Measurements from ENCODE around the gene GLIS1. TPM values are rescaled to one million over a fixed set of nuclear protein-coding genes. Genes with fewer than 3 reads are reported as not detected.
A peak's percentile ranks its signal among the peaks of the same experiment; 100 is the strongest.

GLIS1 gene
- total and polyA plus RNA-seq, 2 experiments from 2014 or later, result 0.77 to 0.95 TPM

DNA sequence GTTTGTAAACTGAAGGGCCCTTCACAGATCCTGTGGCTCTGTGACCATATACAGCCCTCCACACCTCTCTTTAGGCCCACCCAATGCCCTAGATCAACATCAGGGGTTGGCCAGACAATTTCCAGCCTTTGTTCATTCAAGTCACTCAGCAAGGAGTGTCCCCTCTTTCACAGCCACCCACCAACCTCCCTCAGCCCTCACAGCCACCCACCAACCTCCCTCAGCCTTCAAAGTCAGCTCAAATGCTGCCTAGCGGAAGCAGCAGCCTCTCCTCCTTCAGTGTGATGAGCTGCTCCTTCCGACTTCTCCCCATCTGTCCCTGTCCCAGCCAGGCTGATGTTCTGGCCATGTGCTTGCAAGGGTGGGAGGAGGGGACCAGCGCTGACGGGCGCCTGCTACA is 208.4 kb downstream of the GLIS1 start:
- H3K27me3 ChIP-seq, result peaks cover 33% of the 10 kb centered on the region
- H3K4me1 ChIP-seq (ENCODE audit: low read depth), result no peaks in the 10 kb centered on the region
- no peak overlapping the region for H3K4me3 ChIP-seq
- no peaks in the 10 kb centered on the region for H3K9me3 ChIP-seq (ENCODE audit: low read depth)
- H3K27ac ChIP-seq, result no peak overlapping the region
- DNase-seq (ENCODE audit: low read depth in 1 of 2, low spot score in 1 of 2), result no peak
- no peaks in the 10 kb centered on the region for H3K36me3 ChIP-seq
- TF ChIP-seq CTCF (IDR thresholded peaks at IDR 0.05; ENCODE audit: low read depth, low read length), result no peak

- H3K4me3 ChIP-seq, result no peak overlapping the region
These were observed 209.4 kb downstream of the GLIS1 start for GRCh38 chr1:53529555-53529954.

DNA sequence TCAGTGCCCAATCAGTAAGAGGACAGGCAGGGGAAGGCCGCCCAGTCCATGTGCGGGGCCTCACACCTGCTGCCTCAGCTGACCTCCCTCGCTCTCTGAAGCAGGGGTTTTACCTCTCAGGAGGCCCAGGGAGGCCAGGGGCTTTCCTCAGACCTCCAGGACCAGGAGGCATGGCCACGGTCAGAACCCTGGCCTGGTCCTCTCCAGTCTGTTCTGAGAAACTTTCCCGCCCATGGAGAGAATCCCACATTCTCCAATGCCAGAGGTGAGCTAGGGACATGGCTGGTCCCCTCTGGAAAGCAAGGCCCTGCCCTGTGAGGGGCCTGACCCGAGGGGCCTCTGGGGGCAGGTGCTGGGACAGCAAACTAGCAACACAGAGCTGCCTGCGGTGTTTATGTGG is 211.6 kb downstream of the GLIS1 start:
- H3K27ac ChIP-seq, result no peak overlapping the region
- peaks cover 6% of the 10 kb centered on the region for H3K27me3 ChIP-seq
- no peak overlapping the region for H3K4me3 ChIP-seq
- no peaks in the 10 kb centered on the region for H3K4me1 ChIP-seq (ENCODE audit: low read depth)
- no peak for TF ChIP-seq CTCF (IDR thresholded peaks at IDR 0.05; ENCODE audit: low read depth, low read length)
- DNase-seq (ENCODE audit: low read depth in 1 of 2, low spot score in 1 of 2), result no peak
- H3K9me3 ChIP-seq (ENCODE audit: low read depth), result no peaks in the 10 kb centered on the region
- H3K36me3 ChIP-seq, result no peaks in the 10 kb centered on the region

More at GRCh38 chr1:53529555-53529954, 209.4 kb downstream of the GLIS1 start:
- Histone ChIP-seq H3K9me3 (ENCODE audit: low read depth) (no peaks in the 10 kb centered on the region), H3K27ac (no peak overlapping the region), H3K27me3 (peaks cover 23% of the 10 kb centered on the region), H3K36me3 (no peaks in the 10 kb centered on the region), H3K4me1 (ENCODE audit: low read depth) (no peaks in the 10 kb centered on the region)
- no peak for TF ChIP-seq CTCF (IDR thresholded peaks at IDR 0.05; ENCODE audit: low read depth, low read length)
- DNase-seq (ENCODE audit: low read depth in 1 of 2, low spot score in 1 of 2), result no peak

DNA sequence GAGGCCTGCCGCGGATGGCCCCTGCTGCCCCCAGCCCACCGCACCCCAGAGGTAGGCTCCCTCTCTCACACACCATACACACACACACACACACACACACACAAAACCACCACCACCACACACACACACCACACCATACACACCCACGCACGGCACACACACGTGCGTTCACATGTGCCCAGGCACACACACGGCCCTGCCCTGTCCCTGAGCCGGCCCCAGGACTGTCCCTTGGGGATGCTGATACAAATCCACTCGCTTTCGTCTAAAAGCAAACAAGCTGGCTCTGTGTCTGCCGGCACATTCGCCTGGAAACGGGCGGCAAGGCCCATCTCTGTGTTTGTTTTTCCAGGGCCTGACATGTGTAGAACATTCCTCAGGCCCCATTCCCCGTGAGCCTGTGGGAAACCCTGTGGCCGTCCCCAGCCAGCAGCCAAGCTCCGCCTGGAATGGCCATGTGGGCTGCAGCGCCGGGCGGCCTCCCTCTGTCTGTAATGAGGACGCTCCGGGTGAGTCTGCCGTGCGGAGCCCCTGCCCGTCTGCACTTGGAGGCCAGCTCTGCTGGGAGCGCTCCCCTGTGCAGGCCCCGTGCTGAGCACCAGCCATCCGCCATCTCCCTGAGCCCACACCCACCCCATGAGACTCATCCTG is 212.4 kb downstream of the GLIS1 start:
- no peak overlapping the region for H3K27ac ChIP-seq
- TF ChIP-seq CTCF (IDR thresholded peaks at IDR 0.05; ENCODE audit: low read depth, low read length), result no peak
- peak in 1 of 2 donors; percentile 83 for DNase-seq (ENCODE audit: low read depth in 1 of 2, low spot score in 1 of 2)

DNA sequence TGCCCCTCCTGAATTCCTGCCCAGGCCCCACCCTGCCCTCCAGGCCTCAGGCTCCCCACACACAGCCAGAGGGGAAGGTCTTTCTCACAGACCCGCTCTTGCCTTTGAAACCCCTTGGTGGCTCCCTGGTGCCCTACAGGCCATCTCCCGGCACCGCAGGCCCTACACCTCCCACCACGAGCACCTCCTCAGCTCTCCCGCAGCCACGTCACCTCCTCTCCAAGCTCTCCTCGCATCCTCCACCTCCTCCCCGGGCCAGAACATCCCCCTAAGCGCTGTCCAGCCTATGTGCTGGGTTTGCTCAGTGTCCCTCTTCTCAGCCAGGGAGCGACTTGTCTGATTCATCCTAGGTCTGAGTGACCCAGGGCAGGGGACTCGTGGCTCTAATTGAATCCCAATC is 213.4 kb downstream of the GLIS1 start:
- H3K27ac ChIP-seq, result no peak overlapping the region
- H3K9me3 ChIP-seq (ENCODE audit: low read depth), result no peaks in the 10 kb centered on the region
- DNase-seq (ENCODE audit: low read depth in 1 of 2, low spot score in 1 of 2), result no peak
- no peaks in the 10 kb centered on the region for H3K27me3 ChIP-seq
- no peak overlapping the region for H3K4me3 ChIP-seq
- no peaks in the 10 kb centered on the region for H3K4me1 ChIP-seq (ENCODE audit: low read depth)
- H3K36me3 ChIP-seq, result no peaks in the 10 kb centered on the region
- TF ChIP-seq CTCF (IDR thresholded peaks at IDR 0.05; ENCODE audit: low read depth, low read length), result no peak

More for the DNA sequence above, 212.4 kb downstream of the GLIS1 start:
- no peaks in the 10 kb centered on the region for H3K4me1 ChIP-seq (ENCODE audit: low read depth)
- no peak overlapping the region for H3K4me3 ChIP-seq
- H3K9me3 ChIP-seq (ENCODE audit: low read depth), result no peaks in the 10 kb centered on the region
- no peaks in the 10 kb centered on the region for H3K36me3 ChIP-seq
- H3K27me3 ChIP-seq, result no peaks in the 10 kb centered on the region

Data from cardiac muscle cell (in vitro differentiated cells and primary cell).